Liver (tissue), 9 donors: ENCODE results near the gene PINK1. TPM values are rescaled to one million over a fixed set of nuclear protein-coding genes. Genes with fewer than 3 reads are reported as not detected.

Source experiments
- DNase-seq: peaks from one replicate; pipeline ENCODE4 v3.0.0-alpha.2; 2017; ENCODE audit warnings: low spot score
- H3K27ac ChIP-seq, 2 donors: one replicate each; pipeline ENCODE4 v1.7.0; 2013; ENCODE audit warnings: inconsistent platforms in 2 of 2, low read length in 2 of 2, control low read depth in 1 of 2, low read depth in 1 of 2, mild to moderate bottlenecking in 1 of 2
- H3K27me3 ChIP-seq, 4 donors: one replicate each; pipeline versions ENCODE4 v1.6.1 to v1.7.0; 2013; ENCODE audit warnings: low read length in 3 of 4, inconsistent platforms in 1 of 4, mild to moderate bottlenecking in 1 of 4, moderate library complexity in 1 of 4; ENCODE audit not compliant: control insufficient read depth in 4 of 4, insufficient read depth in 4 of 4
- H3K36me3 ChIP-seq, 4 donors: one replicate each; pipeline versions ENCODE4 v1.6.1 to v1.7.0; 2013; ENCODE audit warnings: low read length in 3 of 4, mild to moderate bottlenecking in 3 of 4, low read depth in 1 of 4, moderate library complexity in 1 of 4; ENCODE audit not compliant: control insufficient read depth in 4 of 4, insufficient read depth in 3 of 4
- H3K4me1 ChIP-seq, 4 donors: one replicate each; pipeline versions ENCODE4 v1.6.1 to v1.7.0; 2013; ENCODE audit warnings: low read length in 3 of 4, mild to moderate bottlenecking in 3 of 4, moderate library complexity in 1 of 4; ENCODE audit not compliant: control insufficient read depth in 4 of 4, insufficient read depth in 4 of 4
- H3K4me3 ChIP-seq, 3 donors: one replicate each; pipeline versions ENCODE4 v1.6.1 to v1.7.0; 2013; ENCODE audit warnings: low read length in 3 of 3, control low read depth in 1 of 3, low read depth in 1 of 3, mild to moderate bottlenecking in 1 of 3
- H3K9ac ChIP-seq, 2 donors: one replicate each; pipeline ENCODE4 v1.7.0; 2013; ENCODE audit warnings: low read length in 2 of 2, mild to moderate bottlenecking in 2 of 2, moderate library complexity in 2 of 2, control low read depth in 1 of 2, low read depth in 1 of 2
- H3K9me3 ChIP-seq, 4 donors: one replicate each; pipeline versions ENCODE4 v1.6.1 to v1.7.0; 2013; ENCODE audit warnings: low read length in 3 of 4; ENCODE audit not compliant: control insufficient read depth in 4 of 4
- EGR1 ChIP-seq, 2 donors: IDR thresholded peaks; 2 replicates each; pipeline ENCODE4 v1.6.1; 2016 to 2018; ENCODE audit warnings: antibody characterized with exemption in 2 of 2, low read depth in 2 of 2
- FOXA1 ChIP-seq: IDR thresholded peaks from 2 replicates; pipeline ENCODE4 v1.6.1; 2016; ENCODE audit warnings: antibody characterized with exemption
- FOXA2 ChIP-seq: IDR thresholded peaks from 2 replicates; pipeline ENCODE4 v1.6.1; 2016; ENCODE audit warnings: antibody characterized with exemption
- GABPA ChIP-seq, 2 donors: IDR thresholded peaks in 1 of 2; conservative IDR thresholded peaks in 1 of 2; 2 replicates each; pipeline ENCODE4 v1.6.1; 2016; ENCODE audit warnings: antibody characterized with exemption in 2 of 2, mild to moderate bottlenecking in 1 of 2, moderate library complexity in 1 of 2
- HNF4A ChIP-seq, 2 donors: conservative IDR thresholded peaks; 2 replicates each; pipeline ENCODE4 v1.6.1; 2016; ENCODE audit warnings: antibody characterized with exemption in 2 of 2, mild to moderate bottlenecking in 2 of 2
- HNF4G ChIP-seq: IDR thresholded peaks from 2 replicates; pipeline ENCODE4 v1.6.1; 2016; ENCODE audit warnings: antibody characterized with exemption
- JUND ChIP-seq, 2 donors: IDR thresholded peaks; 2 replicates each; pipeline ENCODE4 v1.6.1; 2016; ENCODE audit warnings: antibody characterized with exemption in 2 of 2
- NR2F2 ChIP-seq: IDR thresholded peaks from 2 replicates; pipeline ENCODE4 v1.6.1; 2016; ENCODE audit warnings: antibody characterized with exemption
- RAD21 ChIP-seq, 2 donors: IDR thresholded peaks; 2 replicates each; pipeline ENCODE4 v1.6.1; 2016; ENCODE audit warnings: antibody characterized with exemption in 2 of 2, mild to moderate bottlenecking in 2 of 2
- RXRA ChIP-seq, 2 donors: IDR thresholded peaks; 2 replicates each; pipeline ENCODE4 v1.6.1; 2017 to 2018; ENCODE audit warnings: antibody characterized with exemption in 2 of 2, mild to moderate bottlenecking in 1 of 2
- SP1 ChIP-seq: IDR thresholded peaks from 2 replicates; pipeline ENCODE4 v1.6.1; 2018; ENCODE audit warnings: antibody characterized with exemption, mild to moderate bottlenecking
- TAF1 ChIP-seq: conservative IDR thresholded peaks from 2 replicates; pipeline ENCODE4 v1.6.1; 2016; ENCODE audit warnings: antibody characterized with exemption, mild to moderate bottlenecking
- YY1 ChIP-seq: IDR thresholded peaks from 2 replicates; pipeline ENCODE4 v1.6.1; 2016; ENCODE audit warnings: antibody characterized with exemption, mild to moderate bottlenecking
- ZBTB33 ChIP-seq: IDR thresholded peaks from 2 replicates; pipeline ENCODE4 v1.6.1; 2016; ENCODE audit warnings: antibody characterized with exemption
- WGBS: extraction: QIAGEN DNeasy Blood & Tissue Kit; methylation state at CpG from one replicate; pipeline ENCODE4 v1.1.7; 2013; 5-methylcytosine and 5-hydroxymethylcytosine counted together
- polyA plus RNA-seq, 2 donors: library from polyadenylated mRNA; stranded (reverse) in 1 of 2; unstranded in 1 of 2; fragments of 200-250 nt in 1 of 2; fragments of >200 nt in 1 of 2; fragmentation: Nextera tagmentation in 1 of 2; extraction: Ambion mirVana in 1 of 2; gene quantifications; one replicate each; pipeline versions ENCODE4 v1.2.1 to v1.2.3, GENCODE V29; 2013 to 2015
- total RNA-seq, 2 donors: library from RNA; depleted of rRNA; stranded (reverse); fragments of >200 nt; gene quantifications; one replicate each; pipeline ENCODE4 v1.2.3, GENCODE V29; 2014
- TF ChIP-seq, protein P1 (sequence below): IDR thresholded peaks from 2 replicates; pipeline ENCODE4 v1.6.1; 2016; ENCODE audit warnings: antibody characterized with exemption, mild to moderate bottlenecking
- TF ChIP-seq, protein P2 (sequence below): IDR thresholded peaks from 2 replicates; pipeline ENCODE4 v1.6.1; 2016; ENCODE audit warnings: antibody characterized with exemption
- TF ChIP-seq, protein P3 (sequence below): IDR thresholded peaks from 2 replicates; pipeline ENCODE4 v1.6.1; 2016; ENCODE audit warnings: antibody characterized with exemption
- TF ChIP-seq, protein P4 (sequence below): fragments of 150-350 bp; IDR thresholded peaks from 2 replicates; pipeline ENCODE4 v1.5.1; 2017; ENCODE audit warnings: improper control_type of control experiment, low read depth, low read length; ENCODE audit not compliant: missing input control
- donor health status: healthy.
- donor health status: healthy.
- donor health status: healthy.
- donor health status: healthy.
- donor health status: healthy.

The PINK1 gene
- total and polyA plus RNA-seq, 4 donors: 52.7 to 118 (median 62.2) TPM

- no peak for DNase-seq
- peaks cover 0 to 8% (median 2%) of the 10 kb centered on the region in 4 donors for H3K36me3 ChIP-seq
- H3K9me3 ChIP-seq: no peaks in the 10 kb centered on the region
- H3K9ac ChIP-seq: peak overlapping the region; percentile 82 to 87
- peak overlapping the region; percentile 70 to 92 (median 73) for H3K4me3 ChIP-seq
- H3K27me3 ChIP-seq: no peaks in the 10 kb centered on the region
- TF ChIP-seq NR2F2: peak; percentile 68
- TF ChIP-seq TAF1: no peak
- peaks cover 0 to 35% (median 15%) of the 10 kb centered on the region in 4 donors for H3K4me1 ChIP-seq
- 5% methylated on average over 24 of the region's 24 CpGs for WGBS
- peak overlapping the region; percentile 89 to 94 for H3K27ac ChIP-seq
Observed at GRCh38 chr1:20589331-20590278, 43.7 kb upstream of the PINK1 start.

DNA sequence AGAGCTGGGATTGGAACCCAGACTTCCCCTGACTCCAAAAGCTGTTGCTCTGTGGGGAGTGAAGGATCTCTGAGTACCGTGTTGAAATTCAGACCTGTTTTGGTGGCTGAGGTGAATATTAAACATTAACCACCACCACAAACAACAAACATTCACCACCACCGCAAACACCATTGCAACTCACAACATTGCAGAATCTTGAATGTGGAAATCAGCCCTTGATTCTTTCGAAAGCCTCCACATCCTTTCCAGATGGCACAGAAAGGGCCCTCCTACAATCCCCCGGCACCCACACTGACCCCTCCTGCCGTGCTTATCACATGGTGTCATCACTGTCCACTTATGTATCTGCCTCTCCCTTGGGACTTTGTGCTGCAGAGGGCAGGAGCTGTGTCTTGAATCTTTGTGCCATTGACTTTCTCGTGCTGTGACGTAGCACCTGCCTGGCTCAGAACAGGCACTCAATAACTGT, 42.9 kb upstream of the PINK1 start:
- WGBS: 22% methylated on average over 7 of the region's 7 CpGs
- Histone ChIP-seq H3K4me3 (peak overlapping the region; percentile 70 to 92 (median 73)), H3K27me3 (no peaks in the 10 kb centered on the region), H3K27ac (peak overlapping the region; percentile 93 to 94), H3K9ac (peak overlapping the region; percentile 82 to 87), H3K9me3 (no peaks in the 10 kb centered on the region), H3K4me1 (peaks cover 0 to 35% (median 15%) of the 10 kb centered on the region in 4 donors), H3K36me3 (peaks cover 0 to 14% (median 4%) of the 10 kb centered on the region in 4 donors)
- DNase-seq: no peak
- TF ChIP-seq, protein P1, sequence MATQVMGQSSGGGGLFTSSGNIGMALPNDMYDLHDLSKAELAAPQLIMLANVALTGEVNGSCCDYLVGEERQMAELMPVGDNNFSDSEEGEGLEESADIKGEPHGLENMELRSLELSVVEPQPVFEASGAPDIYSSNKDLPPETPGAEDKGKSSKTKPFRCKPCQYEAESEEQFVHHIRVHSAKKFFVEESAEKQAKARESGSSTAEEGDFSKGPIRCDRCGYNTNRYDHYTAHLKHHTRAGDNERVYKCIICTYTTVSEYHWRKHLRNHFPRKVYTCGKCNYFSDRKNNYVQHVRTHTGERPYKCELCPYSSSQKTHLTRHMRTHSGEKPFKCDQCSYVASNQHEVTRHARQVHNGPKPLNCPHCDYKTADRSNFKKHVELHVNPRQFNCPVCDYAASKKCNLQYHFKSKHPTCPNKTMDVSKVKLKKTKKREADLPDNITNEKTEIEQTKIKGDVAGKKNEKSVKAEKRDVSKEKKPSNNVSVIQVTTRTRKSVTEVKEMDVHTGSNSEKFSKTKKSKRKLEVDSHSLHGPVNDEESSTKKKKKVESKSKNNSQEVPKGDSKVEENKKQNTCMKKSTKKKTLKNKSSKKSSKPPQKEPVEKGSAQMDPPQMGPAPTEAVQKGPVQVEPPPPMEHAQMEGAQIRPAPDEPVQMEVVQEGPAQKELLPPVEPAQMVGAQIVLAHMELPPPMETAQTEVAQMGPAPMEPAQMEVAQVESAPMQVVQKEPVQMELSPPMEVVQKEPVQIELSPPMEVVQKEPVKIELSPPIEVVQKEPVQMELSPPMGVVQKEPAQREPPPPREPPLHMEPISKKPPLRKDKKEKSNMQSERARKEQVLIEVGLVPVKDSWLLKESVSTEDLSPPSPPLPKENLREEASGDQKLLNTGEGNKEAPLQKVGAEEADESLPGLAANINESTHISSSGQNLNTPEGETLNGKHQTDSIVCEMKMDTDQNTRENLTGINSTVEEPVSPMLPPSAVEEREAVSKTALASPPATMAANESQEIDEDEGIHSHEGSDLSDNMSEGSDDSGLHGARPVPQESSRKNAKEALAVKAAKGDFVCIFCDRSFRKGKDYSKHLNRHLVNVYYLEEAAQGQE: peak; percentile 91
- peak; percentile 40 to 74 for TF ChIP-seq EGR1 (IDR thresholded peaks at IDR 0.05; ENCODE audit: low read depth in 2 of 2)
- peak; percentile 74 for TF ChIP-seq FOXA1
- TF ChIP-seq GABPA (IDR thresholded peaks at IDR 0.05 in 1 of 2, conservative IDR thresholded peaks at IDR 0.05 in 1 of 2): peak in 1 of 2 donors; percentile 77
- TF ChIP-seq ZBTB33: peak; percentile 90
- TF ChIP-seq, protein P2, sequence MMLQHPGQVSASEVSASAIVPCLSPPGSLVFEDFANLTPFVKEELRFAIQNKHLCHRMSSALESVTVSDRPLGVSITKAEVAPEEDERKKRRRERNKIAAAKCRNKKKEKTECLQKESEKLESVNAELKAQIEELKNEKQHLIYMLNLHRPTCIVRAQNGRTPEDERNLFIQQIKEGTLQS: peak; percentile 95
- peak; percentile 94 for TF ChIP-seq SP1
- peak; percentile 93 to 98 for TF ChIP-seq RXRA (IDR thresholded peaks at IDR 0.05)
- TF ChIP-seq RAD21 (IDR thresholded peaks at IDR 0.05): peak; percentile 38 to 52
- peak; percentile 95 for TF ChIP-seq YY1
- TF ChIP-seq, protein P3, sequence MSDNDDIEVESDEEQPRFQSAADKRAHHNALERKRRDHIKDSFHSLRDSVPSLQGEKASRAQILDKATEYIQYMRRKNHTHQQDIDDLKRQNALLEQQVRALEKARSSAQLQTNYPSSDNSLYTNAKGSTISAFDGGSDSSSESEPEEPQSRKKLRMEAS: peak; percentile 95
- TF ChIP-seq HNF4A (conservative IDR thresholded peaks at IDR 0.05): peak; percentile 96 to 99
- peak; percentile 73 for TF ChIP-seq FOXA2
- TF ChIP-seq TAF1: peak; percentile 99
- TF ChIP-seq NR2F2: peak; percentile 60
- peak; percentile 74 for TF ChIP-seq HNF4G
- TF ChIP-seq JUND (IDR thresholded peaks at IDR 0.05): peak; percentile 92 to 96
- TF ChIP-seq, protein P4, sequence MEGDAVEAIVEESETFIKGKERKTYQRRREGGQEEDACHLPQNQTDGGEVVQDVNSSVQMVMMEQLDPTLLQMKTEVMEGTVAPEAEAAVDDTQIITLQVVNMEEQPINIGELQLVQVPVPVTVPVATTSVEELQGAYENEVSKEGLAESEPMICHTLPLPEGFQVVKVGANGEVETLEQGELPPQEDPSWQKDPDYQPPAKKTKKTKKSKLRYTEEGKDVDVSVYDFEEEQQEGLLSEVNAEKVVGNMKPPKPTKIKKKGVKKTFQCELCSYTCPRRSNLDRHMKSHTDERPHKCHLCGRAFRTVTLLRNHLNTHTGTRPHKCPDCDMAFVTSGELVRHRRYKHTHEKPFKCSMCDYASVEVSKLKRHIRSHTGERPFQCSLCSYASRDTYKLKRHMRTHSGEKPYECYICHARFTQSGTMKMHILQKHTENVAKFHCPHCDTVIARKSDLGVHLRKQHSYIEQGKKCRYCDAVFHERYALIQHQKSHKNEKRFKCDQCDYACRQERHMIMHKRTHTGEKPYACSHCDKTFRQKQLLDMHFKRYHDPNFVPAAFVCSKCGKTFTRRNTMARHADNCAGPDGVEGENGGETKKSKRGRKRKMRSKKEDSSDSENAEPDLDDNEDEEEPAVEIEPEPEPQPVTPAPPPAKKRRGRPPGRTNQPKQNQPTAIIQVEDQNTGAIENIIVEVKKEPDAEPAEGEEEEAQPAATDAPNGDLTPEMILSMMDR: no peak
